Spleen (tissue), 11 donors: ENCODE measurements around the gene SH3BGR. TPM values are rescaled to one million over a fixed set of nuclear protein-coding genes. Genes with fewer than 3 reads are reported as not detected.

Experiments used
- DNase-seq: peaks from one replicate; pipeline ENCODE4 v3.0.0-alpha.2; 2020
- H3K27ac ChIP-seq, 8 donors: fragments of 200-600 bp; sonication (generic) in 7 of 8; 1 replicate in 4 of 8; 2 replicates in 4 of 8; pipeline versions ENCODE4 v1.5.0 to v1.8.0; 2016 to 2021; ENCODE audit warnings: inconsistent platforms in 4 of 8, mild to moderate bottlenecking in 4 of 8, moderate library complexity in 1 of 8
- H3K27me3 ChIP-seq, 7 donors: fragments of 200-600 bp; sonication (generic) in 6 of 7; replicated peaks in 1 of 7; 1 replicate in 4 of 7; 2 replicates in 3 of 7; pipeline versions ENCODE4 v1.5.0 to v1.8.0; 2016 to 2021; ENCODE audit warnings: inconsistent platforms in 3 of 7, mild to moderate bottlenecking in 1 of 7
- H3K36me3 ChIP-seq, 6 donors: fragments of 200-600 bp; sonication (generic) in 5 of 6; 1 replicate in 4 of 6; 2 replicates in 2 of 6; pipeline versions ENCODE4 v1.5.0 to v1.8.0; 2016 to 2021; ENCODE audit warnings: inconsistent platforms in 2 of 6
- H3K4me1 ChIP-seq, 6 donors: fragments of 200-600 bp; sonication (generic) in 5 of 6; 1 replicate in 3 of 6; 2 replicates in 3 of 6; pipeline versions ENCODE4 v1.5.0 to v1.8.0; 2016 to 2021; ENCODE audit warnings: inconsistent platforms in 3 of 6
- H3K4me3 ChIP-seq, 8 donors: fragments of 200-600 bp; sonication (generic) in 7 of 8; 1 replicate in 4 of 8; 2 replicates in 4 of 8; pipeline versions ENCODE4 v1.5.0 to v1.8.0; 2016 to 2021; ENCODE audit warnings: inconsistent platforms in 4 of 8, mild to moderate bottlenecking in 4 of 8, moderate library complexity in 2 of 8
- H3K9me3 ChIP-seq, 8 donors: fragments of 200-600 bp; sonication (generic) in 7 of 8; 1 replicate in 4 of 8; 2 replicates in 4 of 8; pipeline versions ENCODE4 v1.5.0 to v1.8.0; 2016 to 2021; ENCODE audit warnings: inconsistent platforms in 4 of 8
- POLR2A ChIP-seq, 3 donors: fragments of 450-650 bp; IDR thresholded peaks; one replicate each; pipeline ENCODE4 v1.5.1; 2017; ENCODE audit warnings: antibody characterized with exemption in 3 of 3, mild to moderate bottlenecking in 1 of 3
- POLR2AphosphoS5 ChIP-seq, 3 donors: sonication (generic); formaldehyde crosslinking; IDR thresholded peaks; one replicate each; pipeline ENCODE4 v1.5.1; 2017; ENCODE audit warnings: antibody characterized with exemption in 3 of 3
- WGBS, 5 donors: extraction: QIAGEN DNeasy Blood & Tissue Kit in 3 of 5; methylation state at CpG; one replicate each; pipeline versions ENCODE4 v1.1.5 to v1.1.7; 2013 to 2018; 5-methylcytosine and 5-hydroxymethylcytosine counted together
- intact Hi-C: fragments of 100-400 bp; cut with DNase I; formaldehyde crosslinking; loops from one replicate; pipeline ENCODE4 v1.15.0; 2023; ENCODE audit warnings: low total_unique reads
- polyA plus RNA-seq, 3 donors: library from polyadenylated mRNA; stranded (reverse); fragments of 200-250 nt; gene quantifications; one replicate each; pipeline ENCODE4 v1.2.1, GENCODE V29; 2013
- total RNA-seq, 7 donors: library from RNA; depleted of rRNA in 3 of 7; stranded (reverse); fragments of >200 nt in 3 of 7; fragmentation: NEBNext Ultra II Directional in 4 of 7; extraction: Animal tissue kit (Norgen Biotek cat#: 25700) in 4 of 7; gene quantifications; one replicate each; pipeline versions ENCODE4 v1.1.0 to v1.2.1, GENCODE V29; 2016 to 2021
- TF ChIP-seq, protein P1 (sequence below), 11 experiments: fragments of 200-600 bp in 7 of 11; fragments of 450-650 bp in 4 of 11; sonication (generic) in 4 of 11; IDR thresholded peaks in 8 of 11; conservative IDR thresholded peaks in 3 of 11; 1 replicate in 7 of 11; 2 replicates in 4 of 11; pipeline versions ENCODE4 v1.4.0 to v1.8.0; 2016 to 2021; ENCODE audit warnings: antibody characterized with exemption in 11 of 11, inconsistent platforms in 4 of 11, mild to moderate bottlenecking in 1 of 11
- donor health status: healthy with polysubstance abuse.
- donor health status: DM: no; HTN: no; CAD: no; lungs with moderate emphysema.
- donor health status: DM: no; HTN: no; CAD: no.
- donor health status: Bipolar disorder and iron deficiency.
- donor health status: healthy.
- donor health status: DM: no; HTN: no; CAD: no.
- donor health status: DM: yes; HTN: yes; CAD: no.

The SH3BGR gene
- total and polyA plus RNA-seq, 10 donors = 0.69 to 3.7 (median 2.1) TPM

DNA sequence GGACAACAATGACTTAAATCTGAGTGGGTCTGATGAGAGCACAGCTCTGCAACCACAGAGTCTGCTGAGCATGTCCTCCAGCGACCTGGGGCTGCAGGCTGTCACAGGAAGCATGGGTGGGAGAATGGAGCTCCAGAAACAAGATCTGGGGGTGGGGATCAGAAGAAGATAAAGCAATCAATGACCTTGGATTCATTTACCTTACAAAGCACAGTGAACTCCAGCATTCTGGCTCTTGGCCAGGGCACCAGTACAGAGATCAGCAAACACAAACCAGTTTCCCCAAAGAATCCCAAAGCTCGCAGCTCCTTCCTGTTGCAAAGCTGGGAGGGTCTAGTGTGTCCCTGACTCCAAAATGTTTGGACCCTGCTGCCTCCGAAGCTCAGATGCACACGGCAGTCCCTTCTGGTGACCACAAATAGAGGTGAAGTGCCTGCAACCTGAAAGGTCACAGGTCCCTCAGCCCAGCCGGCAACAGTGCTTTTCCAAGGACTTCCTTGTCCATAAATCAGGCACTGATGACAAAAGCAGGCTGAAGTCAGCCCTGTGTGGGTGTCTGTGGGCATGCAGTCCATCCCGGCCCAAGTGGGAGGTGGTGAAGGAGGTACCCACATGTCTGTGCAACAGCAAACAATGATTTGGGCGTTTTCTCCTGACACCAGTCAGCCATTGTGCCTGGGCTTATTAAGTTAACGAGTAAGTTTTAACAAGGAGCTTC is 76.1 kb downstream of the SH3BGR start:
- intact Hi-C loops = no loop called here
- TF ChIP-seq POLR2AphosphoS5 (IDR thresholded peaks at IDR 0.05) (peak in 1 of 3 donors; percentile 22), POLR2A (IDR thresholded peaks at IDR 0.05) (no peak)
- Histone ChIP-seq H3K4me3 (no peak overlapping the region), H3K36me3 (no peaks in the 10 kb centered on the region), H3K27me3 (peaks cover 0 to 22% (median 0%) of the 10 kb centered on the region in 7 donors), H3K27ac (no peak overlapping the region), H3K9me3 (no peaks in the 10 kb centered on the region), H3K4me1 (peaks cover 0 to 16% (median 7%) of the 10 kb centered on the region in 6 donors)
- 9 to 23% (median 15%) methylated on average over 8 of the region's 8 CpGs for WGBS, 5 donors
- DNase-seq = no peak

DNA sequence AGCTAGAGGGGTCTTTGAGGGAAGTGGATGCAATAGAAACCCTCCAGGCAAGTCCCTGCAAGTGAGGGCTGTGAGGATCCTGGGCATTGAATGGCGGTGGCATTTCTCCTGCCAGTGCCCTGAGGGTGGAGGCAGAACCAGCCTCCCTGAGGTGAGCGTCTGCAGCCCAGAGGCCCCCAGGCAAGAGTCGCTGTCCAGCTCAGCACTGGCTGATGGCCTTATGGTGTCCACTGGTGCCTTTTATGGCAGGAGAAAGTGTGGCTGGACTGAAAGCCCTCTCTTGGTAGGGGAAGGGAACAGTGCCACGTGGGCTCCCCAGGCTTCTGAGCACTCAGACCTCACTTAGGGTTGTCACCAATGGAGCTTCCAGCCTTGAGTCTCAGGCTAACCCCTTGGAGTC is 77.3 kb downstream of the SH3BGR start:
- peaks cover 0 to 22% (median 0%) of the 10 kb centered on the region in 7 donors for H3K27me3 ChIP-seq
- H3K36me3 ChIP-seq = no peaks in the 10 kb centered on the region
- H3K27ac ChIP-seq = no peak overlapping the region
- intact Hi-C loops = no loop called here
- no peaks in the 10 kb centered on the region for H3K9me3 ChIP-seq
- H3K4me3 ChIP-seq = no peak overlapping the region
- peaks cover 0 to 16% (median 7%) of the 10 kb centered on the region in 6 donors for H3K4me1 ChIP-seq
- DNase-seq = no peak
- 71 to 87% (median 78%) methylated on average over 4 of the region's 4 CpGs for WGBS, 5 donors
- TF ChIP-seq, protein P1, sequence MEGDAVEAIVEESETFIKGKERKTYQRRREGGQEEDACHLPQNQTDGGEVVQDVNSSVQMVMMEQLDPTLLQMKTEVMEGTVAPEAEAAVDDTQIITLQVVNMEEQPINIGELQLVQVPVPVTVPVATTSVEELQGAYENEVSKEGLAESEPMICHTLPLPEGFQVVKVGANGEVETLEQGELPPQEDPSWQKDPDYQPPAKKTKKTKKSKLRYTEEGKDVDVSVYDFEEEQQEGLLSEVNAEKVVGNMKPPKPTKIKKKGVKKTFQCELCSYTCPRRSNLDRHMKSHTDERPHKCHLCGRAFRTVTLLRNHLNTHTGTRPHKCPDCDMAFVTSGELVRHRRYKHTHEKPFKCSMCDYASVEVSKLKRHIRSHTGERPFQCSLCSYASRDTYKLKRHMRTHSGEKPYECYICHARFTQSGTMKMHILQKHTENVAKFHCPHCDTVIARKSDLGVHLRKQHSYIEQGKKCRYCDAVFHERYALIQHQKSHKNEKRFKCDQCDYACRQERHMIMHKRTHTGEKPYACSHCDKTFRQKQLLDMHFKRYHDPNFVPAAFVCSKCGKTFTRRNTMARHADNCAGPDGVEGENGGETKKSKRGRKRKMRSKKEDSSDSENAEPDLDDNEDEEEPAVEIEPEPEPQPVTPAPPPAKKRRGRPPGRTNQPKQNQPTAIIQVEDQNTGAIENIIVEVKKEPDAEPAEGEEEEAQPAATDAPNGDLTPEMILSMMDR (IDR thresholded peaks at IDR 0.05 in 8 of 11, conservative IDR thresholded peaks at IDR 0.05 in 3 of 11) = no peak
- no peak for TF ChIP-seq POLR2AphosphoS5 (IDR thresholded peaks at IDR 0.05)

DNA sequence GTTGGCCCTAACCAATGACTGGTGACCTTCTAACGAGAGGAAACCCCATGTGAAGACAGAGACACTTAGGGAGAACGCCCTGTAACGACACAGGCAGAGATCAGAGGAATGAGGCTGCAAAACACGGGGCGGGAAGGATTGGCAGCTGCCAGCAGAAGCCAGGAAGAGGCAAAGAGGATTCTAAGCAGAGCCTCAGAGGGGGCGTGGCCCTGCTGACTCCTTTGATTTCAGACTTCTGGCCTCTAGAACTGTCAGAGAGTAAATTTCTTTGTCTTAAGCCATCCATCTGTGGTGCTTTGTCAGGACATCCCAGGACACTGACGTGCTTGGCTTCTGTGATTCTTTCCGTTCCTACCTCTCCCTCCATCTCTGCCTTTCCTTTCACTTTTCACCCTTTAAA is 79.3 kb downstream of the SH3BGR start:
- Histone ChIP-seq H3K27ac (no peak overlapping the region), H3K27me3 (peaks cover 0 to 22% (median 0%) of the 10 kb centered on the region in 7 donors), H3K4me3 (no peak overlapping the region), H3K4me1 (peaks cover 0 to 16% (median 7%) of the 10 kb centered on the region in 6 donors), H3K9me3 (no peaks in the 10 kb centered on the region), H3K36me3 (no peaks in the 10 kb centered on the region)
- TF ChIP-seq, protein P1 (IDR thresholded peaks at IDR 0.05 in 8 of 11, conservative IDR thresholded peaks at IDR 0.05 in 3 of 11) = no peak
- TF ChIP-seq POLR2AphosphoS5 (IDR thresholded peaks at IDR 0.05) (no peak), POLR2A (IDR thresholded peaks at IDR 0.05) (no peak)
- 54 to 59% (median 57%) methylated on average over 8 of the region's 8 CpGs for WGBS, 5 donors
- intact Hi-C loops = no loop called here
- DNase-seq = no peak

DNA sequence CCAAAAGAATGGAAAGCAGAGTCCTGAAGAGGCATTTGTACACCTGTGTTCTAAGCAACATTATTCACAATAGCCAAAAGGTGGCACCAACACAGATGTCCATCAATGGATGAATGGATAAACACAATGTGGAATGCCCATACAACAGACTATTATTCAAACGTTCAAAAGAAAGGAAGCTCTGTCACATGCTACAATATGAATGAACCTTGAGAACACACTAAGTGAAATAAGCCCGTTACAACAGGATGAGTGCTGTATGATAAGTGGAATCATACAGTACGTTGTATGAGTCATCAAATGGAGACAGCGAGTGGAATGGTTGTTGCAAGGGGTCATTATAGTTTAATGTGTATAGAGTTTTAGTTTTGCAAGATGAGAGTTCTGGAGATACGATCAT is 80.1 kb downstream of the SH3BGR start:
- 44 to 61% (median 59%) methylated on average over 5 of the region's 5 CpGs for whole genome bisulfite sequencing, 5 donors
- H3K27me3 ChIP-seq = peaks cover 0 to 25% (median 0%) of the 10 kb centered on the region in 7 donors
- intact Hi-C loops = no loop called here
- H3K9me3 ChIP-seq = no peaks in the 10 kb centered on the region
- H3K36me3 ChIP-seq = no peaks in the 10 kb centered on the region
- peaks cover 0 to 16% (median 7%) of the 10 kb centered on the region in 6 donors for H3K4me1 ChIP-seq
- H3K4me3 ChIP-seq = no peak overlapping the region
- no peak overlapping the region for H3K27ac ChIP-seq
- no peak for TF ChIP-seq POLR2AphosphoS5 (IDR thresholded peaks at IDR 0.05)
- TF ChIP-seq POLR2A (IDR thresholded peaks at IDR 0.05) = no peak
- TF ChIP-seq, protein P1 (IDR thresholded peaks at IDR 0.05 in 8 of 11, conservative IDR thresholded peaks at IDR 0.05 in 3 of 11) = no peak
- no peak for DNase-seq
